Measurements from ENCODE around the gene COMMD7. TPM values are rescaled to one million over a fixed set of nuclear protein-coding genes. Genes with fewer than 3 reads are reported as not detected.
A peak's percentile ranks its signal among the peaks of the same experiment; 100 is the strongest.
"Not testable (repeated sequence)": the region's sequence is repeated elsewhere in the genome, so short reads cannot be mapped to it uniquely, and the experiment has no call there.

COMMD7 gene
- total and polyA plus RNA-seq, 4 donors: 26.1 to 53.4 (median 43.0) TPM

DNA sequence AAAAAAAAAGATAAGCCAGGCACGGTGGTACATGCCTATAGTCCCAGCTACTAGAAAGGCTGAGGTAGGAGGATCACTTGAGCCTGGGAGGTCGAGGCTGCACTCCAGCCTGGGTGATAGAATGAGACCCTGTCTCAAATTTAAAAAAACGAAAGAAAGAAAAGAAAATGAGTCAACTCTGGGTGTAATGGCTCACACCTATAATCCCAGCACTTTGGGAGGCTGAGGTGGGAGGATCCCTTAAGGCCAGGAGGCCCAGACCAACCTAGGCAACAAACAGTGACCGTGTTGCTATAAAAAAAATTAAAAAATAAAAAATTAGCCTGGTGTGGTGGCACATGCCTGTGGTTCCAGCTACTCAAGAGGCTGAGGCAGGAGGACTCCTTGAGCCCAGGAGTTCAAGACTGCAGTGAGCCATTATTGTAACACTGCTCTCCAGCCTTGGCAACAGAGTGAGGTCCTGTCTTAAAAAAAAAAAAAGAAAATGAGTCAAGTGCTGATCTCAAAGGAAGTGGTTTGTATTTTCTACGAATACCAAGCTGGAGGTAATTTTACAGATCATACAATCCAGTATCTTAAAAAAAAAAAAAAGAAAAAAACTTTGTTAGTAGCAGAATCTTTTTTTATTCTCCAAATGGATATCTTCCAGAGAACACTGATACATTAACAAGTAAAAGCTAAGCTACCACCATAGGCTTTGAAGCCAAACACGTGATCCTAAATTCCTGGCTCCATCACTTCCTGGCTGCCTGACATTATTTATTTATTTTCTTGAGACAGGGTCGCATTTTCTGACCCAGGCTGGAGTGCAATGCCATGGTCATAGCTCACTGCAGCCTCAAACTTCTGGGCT is 5.7 kb downstream of the COMMD7 start:
- Histone ChIP-seq H3K9me3 (ENCODE audit: control insufficient read depth in 4 of 4, insufficient read depth in 3 of 4, low read length in 3 of 4) (no peaks in the 10 kb centered on the region), H3K4me3 (no peak overlapping the region), H3K27ac (ENCODE audit: low read depth in 1 of 2, low read length in 1 of 2) (peak overlapping the region in 1 of 2 donors; percentile 56), H3K9ac (ENCODE audit: insufficient read depth in 1 of 2, low read length in 2 of 2) (no peak overlapping the region), H3K4me1 (ENCODE audit: control insufficient read depth in 5 of 5, insufficient read depth in 5 of 5, low read length in 5 of 5) (peaks cover 0 to 5% (median 0%) of the 10 kb centered on the region in 5 donors), H3K36me3 (ENCODE audit: control insufficient read depth in 4 of 4, insufficient read depth in 4 of 4, low read length in 4 of 4) (no peaks in the 10 kb centered on the region), H3K27me3 (ENCODE audit: control insufficient read depth in 3 of 3, insufficient read depth in 3 of 3, low read length in 2 of 3) (no peaks in the 10 kb centered on the region)
- DNase-seq (peak in 2 of 3 donors; percentile 22 to 69), ATAC-seq (ENCODE audit: insufficient read depth, low FRiP score) (no peak)
- WGBS, 2 donors: 49 to 57% methylated on average over 7 of the region's 7 CpGs
- no peak for TF ChIP-seq CTCF (IDR thresholded peaks at IDR 0.05; ENCODE audit: control extremely low read depth, extremely low read depth)

DNA sequence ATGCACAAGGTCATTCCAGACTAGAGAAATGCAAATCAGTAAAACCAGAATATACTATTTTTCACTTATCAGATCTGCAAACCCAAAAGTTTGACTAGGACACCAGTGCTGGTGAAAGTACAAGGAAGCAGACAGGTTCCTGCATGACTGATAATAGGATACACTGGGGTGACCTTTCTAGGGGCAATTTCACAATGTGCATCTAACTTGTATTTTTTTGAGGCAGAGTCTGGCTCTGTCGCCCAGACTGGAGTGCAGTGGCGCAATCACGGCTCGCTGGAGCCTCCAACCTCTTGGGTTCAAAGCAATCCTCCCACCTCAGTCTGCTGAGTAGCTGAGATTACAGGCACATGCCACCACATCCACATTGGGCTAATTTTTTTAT is 11.4 kb downstream of the COMMD7 start:
- 19 to 39% methylated on average over 4 of the region's 4 CpGs for WGBS, 2 donors
- Histone ChIP-seq H3K9ac (ENCODE audit: insufficient read depth in 1 of 2, low read length in 2 of 2) (no peak overlapping the region), H3K36me3 (ENCODE audit: control insufficient read depth in 4 of 4, insufficient read depth in 4 of 4, low read length in 4 of 4) (peaks cover 2 to 7% (median 5%) of the 10 kb centered on the region in 4 donors), H3K27me3 (ENCODE audit: control insufficient read depth in 3 of 3, insufficient read depth in 3 of 3, low read length in 2 of 3) (no peaks in the 10 kb centered on the region), H3K27ac (ENCODE audit: low read depth in 1 of 2, low read length in 1 of 2) (peak overlapping the region in 1 of 2 donors; percentile 7), H3K4me1 (ENCODE audit: control insufficient read depth in 5 of 5, insufficient read depth in 5 of 5, low read length in 5 of 5) (peaks cover 0 to 4% (median 0%) of the 10 kb centered on the region in 5 donors), H3K4me3 (no peak overlapping the region), H3K9me3 (ENCODE audit: control insufficient read depth in 4 of 4, insufficient read depth in 3 of 4, low read length in 3 of 4) (no peaks in the 10 kb centered on the region)
- peak; percentile 41 for ATAC-seq (ENCODE audit: insufficient read depth, low FRiP score)
- no peak for DNase-seq
- no peak for TF ChIP-seq CTCF (IDR thresholded peaks at IDR 0.05; ENCODE audit: control extremely low read depth, extremely low read depth)

DNA sequence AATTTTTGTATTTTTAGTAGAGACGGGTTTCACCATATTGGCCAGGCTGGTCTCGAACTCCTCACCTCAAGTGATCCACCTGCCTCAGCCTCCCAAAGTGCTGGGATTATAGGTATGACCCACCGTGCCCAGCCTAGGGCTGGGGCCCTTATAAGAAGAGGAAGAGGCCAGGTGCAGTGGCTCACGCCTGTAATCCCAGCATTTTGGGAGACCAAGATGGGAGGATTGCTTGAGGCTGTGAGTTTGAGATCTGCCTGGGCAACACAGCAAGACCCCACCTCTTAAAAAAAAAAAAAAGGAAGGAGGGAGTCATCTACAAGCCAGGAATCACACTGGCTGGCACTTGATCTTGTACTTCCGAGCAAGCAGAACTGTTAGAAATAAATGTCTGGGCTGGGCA is 13.9 kb downstream of the COMMD7 start:
- H3K4me3 ChIP-seq; ATAC-seq (ENCODE audit: insufficient read depth, low FRiP score); H3K27me3 ChIP-seq (ENCODE audit: control insufficient read depth in 3 of 3, insufficient read depth in 3 of 3, low read length in 2 of 3); DNase-seq; H3K27ac ChIP-seq (ENCODE audit: low read depth in 1 of 2, low read length in 1 of 2); H3K9me3 ChIP-seq (ENCODE audit: control insufficient read depth in 4 of 4, insufficient read depth in 3 of 4, low read length in 3 of 4); H3K4me1 ChIP-seq (ENCODE audit: control insufficient read depth in 5 of 5, insufficient read depth in 5 of 5, low read length in 5 of 5); H3K9ac ChIP-seq (ENCODE audit: insufficient read depth in 1 of 2, low read length in 2 of 2): not testable (repeated sequence)
- H3K36me3 ChIP-seq (ENCODE audit: control insufficient read depth in 4 of 4, insufficient read depth in 4 of 4, low read length in 4 of 4): peaks cover 10 to 14% (median 11%) of the 10 kb centered on the region in 4 donors
- WGBS, 2 donors: 98 to 99% methylated on average over 5 of the region's 5 CpGs

DNA sequence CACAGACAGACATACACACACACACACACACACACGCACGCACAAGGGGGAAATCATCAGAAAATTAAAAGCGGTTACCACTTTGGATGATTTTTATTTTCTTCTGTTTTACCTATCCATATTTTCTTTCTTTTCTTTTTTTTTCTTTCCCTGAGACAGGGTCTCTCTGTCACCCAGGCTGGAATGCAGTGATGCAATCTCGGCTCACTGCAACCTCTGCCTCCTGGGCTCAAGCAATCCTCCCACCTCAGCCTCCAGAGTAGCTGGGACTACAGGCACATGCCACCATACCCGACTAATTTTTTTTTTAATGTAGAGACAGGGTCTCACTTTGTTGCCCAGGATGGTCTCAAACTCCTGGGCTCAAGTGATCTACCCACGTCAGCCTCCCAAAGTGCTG is 14.8 kb downstream of the COMMD7 start:
- not testable (repeated sequence) for H3K9me3 ChIP-seq (ENCODE audit: control insufficient read depth in 4 of 4, insufficient read depth in 3 of 4, low read length in 3 of 4); H3K27me3 ChIP-seq (ENCODE audit: control insufficient read depth in 3 of 3, insufficient read depth in 3 of 3, low read length in 2 of 3); ATAC-seq (ENCODE audit: insufficient read depth, low FRiP score); H3K9ac ChIP-seq (ENCODE audit: insufficient read depth in 1 of 2, low read length in 2 of 2); H3K4me1 ChIP-seq (ENCODE audit: control insufficient read depth in 5 of 5, insufficient read depth in 5 of 5, low read length in 5 of 5); H3K4me3 ChIP-seq; H3K27ac ChIP-seq (ENCODE audit: low read depth in 1 of 2, low read length in 1 of 2); DNase-seq
- H3K36me3 ChIP-seq (ENCODE audit: control insufficient read depth in 4 of 4, insufficient read depth in 4 of 4, low read length in 4 of 4): peaks cover 10 to 14% (median 11%) of the 10 kb centered on the region in 4 donors
- WGBS, 2 donors: 94 to 95% methylated on average over 6 of the region's 6 CpGs
